VCaP (cell line): ENCODE results near the gene OR4N5.
"Not testable (repeated sequence)": the region's sequence is repeated elsewhere in the genome, so short reads cannot be mapped to it uniquely, and the experiment has no call there.

ENCODE experiments used
- H3K27ac ChIP-seq: fragments of 450-650 bp; 2 replicates; pipeline ENCODE4 v1.5.1; 2017
- CTCF ChIP-seq: fragments of 450-650 bp; conservative IDR thresholded peaks from 2 replicates; pipeline ENCODE4 v1.5.1; 2017; ENCODE audit warnings: mild to moderate bottlenecking, moderate library complexity

Gene OR4N5

GRCh38 chr14:20138520-20138919 is at the start of gene OR4N5:
Gene OR4N5 (plus strand): TSS chr14:20138820. CDS start chr14:20143736, 4,916 bp downstream.
- TF ChIP-seq CTCF = no peak
- no peak within 1 kb of the TSS for H3K27ac ChIP-seq

DNA sequence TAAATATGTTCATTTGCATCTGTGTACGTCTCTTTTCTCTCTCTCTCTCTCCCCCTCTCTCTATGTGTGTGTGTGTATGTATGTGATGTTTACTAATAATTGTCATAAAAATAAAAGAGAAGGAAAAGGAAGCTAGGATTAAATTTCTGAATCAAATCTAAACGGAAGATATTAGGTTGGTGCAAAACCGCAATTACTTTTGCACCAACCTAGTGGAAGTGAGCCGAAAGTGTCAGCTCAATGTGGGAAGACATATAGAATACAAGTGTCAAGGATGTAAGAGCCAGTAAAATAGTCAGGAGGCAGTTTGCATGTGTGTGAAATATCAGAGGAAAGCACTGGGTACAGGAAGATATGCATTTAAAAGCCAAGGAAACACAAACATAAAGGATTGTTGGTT is 46.6 kb upstream of the OR4N5 start:
- TF ChIP-seq CTCF = no peak

GRCh38 chr14:20093442-20093841 is 45.2 kb upstream of the OR4N5 start:
- TF ChIP-seq CTCF = no peak

More for the DNA sequence above, 46.6 kb upstream of the OR4N5 start:
- no peak overlapping the region for H3K27ac ChIP-seq

DNA sequence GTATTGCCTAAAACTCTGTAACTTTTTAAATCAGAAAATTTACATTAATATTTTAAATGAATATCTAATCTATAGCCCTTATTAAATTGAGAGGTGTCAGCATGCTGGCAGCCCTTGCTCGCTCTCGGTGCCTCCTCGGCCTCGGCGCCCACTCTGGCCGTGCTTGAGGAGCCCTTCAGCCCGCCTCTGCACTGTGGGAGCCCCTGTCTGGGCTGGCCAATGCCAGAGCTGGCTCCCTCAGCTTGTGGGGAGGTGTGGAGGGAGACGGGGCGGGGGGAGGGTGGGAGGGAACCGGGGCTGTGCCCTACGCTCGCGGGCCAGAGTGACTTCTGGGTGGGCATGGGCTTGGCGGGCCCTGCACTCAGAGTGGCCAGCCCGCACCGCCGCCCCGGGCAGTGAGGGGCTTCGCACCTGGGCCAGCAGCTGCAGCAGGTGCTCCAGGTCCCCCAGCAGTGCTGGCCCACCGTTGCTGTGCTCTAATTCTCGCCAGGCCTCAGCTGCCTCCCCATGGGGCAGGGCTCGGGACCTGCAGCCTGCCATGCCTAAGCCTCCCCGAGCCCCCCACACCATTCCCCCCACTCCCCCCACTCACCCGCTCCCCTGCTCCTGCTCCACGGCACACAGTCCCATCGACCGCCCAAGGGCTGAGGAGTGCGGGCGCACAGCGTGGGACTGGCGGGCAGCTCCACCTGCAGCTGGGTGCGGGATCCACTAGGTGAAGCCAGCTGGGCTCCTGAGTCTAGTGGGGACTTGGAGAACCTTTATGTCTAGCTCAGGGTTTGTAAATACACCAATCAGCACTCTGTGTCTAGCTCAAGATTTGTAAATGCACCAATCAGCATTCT is 39.5 kb upstream of the OR4N5 start:
- H3K27ac ChIP-seq = not testable (repeated sequence)

More at GRCh38 chr14:20093442-20093841, 45.2 kb upstream of the OR4N5 start:
- H3K27ac ChIP-seq = no peak overlapping the region

DNA sequence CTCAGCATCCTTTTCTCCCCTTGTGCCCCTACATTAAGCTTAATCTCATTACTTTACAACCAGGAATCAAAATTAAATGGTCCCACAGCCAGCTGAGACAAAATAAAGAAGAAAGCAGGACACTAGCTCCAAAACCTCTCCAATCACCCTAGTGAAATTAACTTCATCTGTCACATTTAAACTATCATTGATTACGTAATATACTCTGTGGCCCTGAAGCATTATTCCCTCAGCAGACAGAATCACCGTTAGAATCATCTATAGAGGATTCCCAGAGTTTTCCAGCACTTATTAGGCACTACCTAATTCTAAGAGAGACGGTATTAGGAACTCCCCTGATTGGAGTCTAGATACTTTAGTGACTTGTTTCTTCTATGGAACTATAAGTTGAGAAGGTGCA is 28.2 kb upstream of the OR4N5 start, which contains the start of gene OR4K17:
OR4K17 (plus strand) TSS at position 302 of the 400 bp plus-strand sequence. CDS start 6,761 bp downstream, outside the sequence.
- no peak for TF ChIP-seq CTCF
- H3K27ac ChIP-seq = no peak within 1 kb of the TSS

GRCh38 chr14:20112321-20112720 is 26.3 kb upstream of the OR4N5 start:
- no peak for TF ChIP-seq CTCF
- H3K27ac ChIP-seq = no peak overlapping the region

- TF ChIP-seq CTCF = no peak
- H3K27ac ChIP-seq = no peak overlapping the region
These were observed 21.9 kb upstream of the OR4N5 start for GRCh38 chr14:20116748-20117147.

DNA sequence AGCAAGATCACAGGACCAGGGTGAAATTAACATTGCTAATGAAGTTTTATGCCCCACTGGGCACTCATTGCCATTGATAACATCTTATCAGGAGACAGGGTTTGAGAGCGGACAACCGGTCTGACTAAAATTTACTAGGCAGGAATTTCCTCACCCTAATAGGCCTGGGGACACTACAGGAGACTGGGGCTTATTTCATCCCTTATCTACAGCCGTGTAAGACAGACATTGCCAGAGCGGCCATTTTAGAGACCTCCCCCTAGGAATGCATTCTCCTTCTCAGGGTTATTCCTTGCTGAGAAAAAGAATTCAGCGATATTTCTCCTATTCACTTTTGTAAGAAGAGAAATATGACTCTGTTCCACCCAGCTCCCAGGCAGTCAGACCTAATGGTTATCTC is 19.8 kb upstream of the OR4N5 start:
- no peak overlapping the region for H3K27ac ChIP-seq
- TF ChIP-seq CTCF = no peak
